SK-N-SH treated with all-trans-retinoic acid at 6 μM for 48 hours (cell line): ENCODE results near the gene TRAF6.

ENCODE experiments used
- BACH2 ChIP-seq: fragments of 250-450 bp; sonication (Bioruptor Pico); IDR thresholded peaks from 2 replicates; pipeline ENCODE4 v1.9.0; 2021; ENCODE audit warnings: mild to moderate bottlenecking, borderline replicate concordance
- CSDC2 ChIP-seq: fragments of 250-450 bp; sonication (Bioruptor Pico); IDR thresholded peaks from 2 replicates; pipeline ENCODE4 v1.5.0; 2020; ENCODE audit warnings: mild to moderate bottlenecking, moderate library complexity
- ESRRG ChIP-seq: fragments of 250-450 bp; sonication (Bioruptor Pico); IDR thresholded peaks from 2 replicates; pipeline ENCODE4 v1.6.1; 2021; ENCODE audit warnings: mild to moderate bottlenecking
- ISL1 ChIP-seq: fragments of 250-450 bp; sonication (Bioruptor Pico); IDR thresholded peaks from 2 replicates; pipeline ENCODE4 v2.1.2; 2022; ENCODE audit warnings: mild to moderate bottlenecking, moderate library complexity
- PPARA ChIP-seq: fragments of 250-450 bp; sonication (Bioruptor Pico); IDR thresholded peaks from 2 replicates; pipeline ENCODE4 v1.5.0; 2020; ENCODE audit warnings: mild to moderate bottlenecking, borderline replicate concordance
- SNAI2 ChIP-seq: fragments of 250-450 bp; sonication (Bioruptor Pico); IDR thresholded peaks from 2 replicates; pipeline ENCODE4 v1.5.0; 2020; ENCODE audit warnings: mild to moderate bottlenecking, moderate library complexity
- TCF4 ChIP-seq: fragments of 250-450 bp; sonication (Bioruptor Pico); IDR thresholded peaks from 2 replicates; pipeline ENCODE4 v1.8.0; 2021; ENCODE audit warnings: mild to moderate bottlenecking, moderate library complexity, borderline replicate concordance
- TOX ChIP-seq: fragments of 250-450 bp; sonication (Bioruptor Pico); IDR thresholded peaks from 2 replicates; pipeline ENCODE4 v1.8.0; 2021; ENCODE audit warnings: mild to moderate bottlenecking, moderate library complexity, borderline replicate concordance
- ZC3H10 ChIP-seq: fragments of 250-450 bp; sonication (Bioruptor Pico); IDR thresholded peaks from 2 replicates; pipeline ENCODE4 v1.5.1; 2021; ENCODE audit warnings: mild to moderate bottlenecking, moderate library complexity
- ZFP30 ChIP-seq: fragments of 450-650 bp; formaldehyde crosslinking; IDR thresholded peaks from 2 replicates; pipeline ENCODE4 v1.5.0; 2022; ENCODE audit warnings: mild to moderate bottlenecking, moderate library complexity
- ZNF70 ChIP-seq: fragments of 450-650 bp; formaldehyde crosslinking; IDR thresholded peaks from 2 replicates; pipeline ENCODE4 v1.5.0; 2020; ENCODE audit warnings: mild to moderate bottlenecking, moderate library complexity
- TF ChIP-seq, protein P1 (sequence below): fragments of 250-450 bp; sonication (Bioruptor Pico); IDR thresholded peaks from 2 replicates; pipeline ENCODE4 v1.5.1; 2020; ENCODE audit warnings: low read depth, mild to moderate bottlenecking, moderate library complexity
- TF ChIP-seq, protein P2 (sequence below): fragments of 250-450 bp; sonication (Bioruptor Pico); IDR thresholded peaks from 2 replicates; pipeline ENCODE4 v1.8.0; 2021; ENCODE audit warnings: low read depth, mild to moderate bottlenecking, moderate library complexity, borderline replicate concordance
- TF ChIP-seq, protein P3 (sequence below): fragments of 250-450 bp; sonication (Bioruptor Pico); IDR thresholded peaks from 2 replicates; pipeline ENCODE4 v1.8.0; 2020; ENCODE audit warnings: mild to moderate bottlenecking, moderate library complexity, borderline replicate concordance

DNA sequence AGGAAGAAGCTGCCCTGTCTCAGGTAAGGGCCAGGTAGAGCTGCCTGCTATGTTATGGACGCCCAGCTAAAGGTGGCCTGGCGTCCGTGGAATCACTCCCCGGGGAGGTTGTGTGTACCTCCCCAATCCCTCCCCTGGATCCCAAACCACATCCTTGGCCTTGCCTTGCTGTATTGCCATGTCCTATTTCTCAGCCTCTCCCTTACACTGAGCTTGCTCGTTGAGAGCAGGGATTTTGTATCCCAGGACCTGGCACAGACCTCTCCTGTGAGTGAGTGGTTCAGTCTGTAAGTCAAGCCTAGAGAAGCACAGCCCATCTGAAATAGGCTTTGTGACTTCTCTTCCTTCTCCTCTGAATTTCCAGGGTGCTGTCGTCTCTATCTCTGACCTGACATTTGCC is 53.9 kb downstream of the TRAF6 start:
- TF ChIP-seq, protein P1, sequence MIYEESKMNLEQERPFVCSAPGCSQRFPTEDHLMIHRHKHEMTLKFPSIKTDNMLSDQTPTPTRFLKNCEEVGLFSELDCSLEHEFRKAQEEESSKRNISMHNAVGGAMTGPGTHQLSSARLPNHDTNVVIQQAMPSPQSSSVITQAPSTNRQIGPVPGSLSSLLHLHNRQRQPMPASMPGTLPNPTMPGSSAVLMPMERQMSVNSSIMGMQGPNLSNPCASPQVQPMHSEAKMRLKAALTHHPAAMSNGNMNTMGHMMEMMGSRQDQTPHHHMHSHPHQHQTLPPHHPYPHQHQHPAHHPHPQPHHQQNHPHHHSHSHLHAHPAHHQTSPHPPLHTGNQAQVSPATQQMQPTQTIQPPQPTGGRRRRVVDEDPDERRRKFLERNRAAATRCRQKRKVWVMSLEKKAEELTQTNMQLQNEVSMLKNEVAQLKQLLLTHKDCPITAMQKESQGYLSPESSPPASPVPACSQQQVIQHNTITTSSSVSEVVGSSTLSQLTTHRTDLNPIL, result no peak
- TF ChIP-seq, protein P2, sequence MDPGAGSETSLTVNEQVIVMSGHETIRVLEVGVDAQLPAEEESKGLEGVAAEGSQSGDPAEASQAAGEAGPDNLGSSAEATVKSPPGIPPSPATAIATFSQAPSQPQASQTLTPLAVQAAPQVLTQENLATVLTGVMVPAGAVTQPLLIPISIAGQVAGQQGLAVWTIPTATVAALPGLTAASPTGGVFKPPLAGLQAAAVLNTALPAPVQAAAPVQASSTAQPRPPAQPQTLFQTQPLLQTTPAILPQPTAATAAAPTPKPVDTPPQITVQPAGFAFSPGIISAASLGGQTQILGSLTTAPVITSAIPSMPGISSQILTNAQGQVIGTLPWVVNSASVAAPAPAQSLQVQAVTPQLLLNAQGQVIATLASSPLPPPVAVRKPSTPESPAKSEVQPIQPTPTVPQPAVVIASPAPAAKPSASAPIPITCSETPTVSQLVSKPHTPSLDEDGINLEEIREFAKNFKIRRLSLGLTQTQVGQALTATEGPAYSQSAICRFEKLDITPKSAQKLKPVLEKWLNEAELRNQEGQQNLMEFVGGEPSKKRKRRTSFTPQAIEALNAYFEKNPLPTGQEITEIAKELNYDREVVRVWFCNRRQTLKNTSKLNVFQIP (CRISPR knock-in tag), result no peak
- TF ChIP-seq ZFP30 (CRISPR knock-in tag), result no peak
- no peak for TF ChIP-seq ISL1 (CRISPR knock-in tag)
- TF ChIP-seq ESRRG (CRISPR knock-in tag), result no peak
- TF ChIP-seq BACH2 (CRISPR knock-in tag), result no peak
- TF ChIP-seq ZC3H10 (CRISPR knock-in tag), result no peak
- TF ChIP-seq, protein P3, sequence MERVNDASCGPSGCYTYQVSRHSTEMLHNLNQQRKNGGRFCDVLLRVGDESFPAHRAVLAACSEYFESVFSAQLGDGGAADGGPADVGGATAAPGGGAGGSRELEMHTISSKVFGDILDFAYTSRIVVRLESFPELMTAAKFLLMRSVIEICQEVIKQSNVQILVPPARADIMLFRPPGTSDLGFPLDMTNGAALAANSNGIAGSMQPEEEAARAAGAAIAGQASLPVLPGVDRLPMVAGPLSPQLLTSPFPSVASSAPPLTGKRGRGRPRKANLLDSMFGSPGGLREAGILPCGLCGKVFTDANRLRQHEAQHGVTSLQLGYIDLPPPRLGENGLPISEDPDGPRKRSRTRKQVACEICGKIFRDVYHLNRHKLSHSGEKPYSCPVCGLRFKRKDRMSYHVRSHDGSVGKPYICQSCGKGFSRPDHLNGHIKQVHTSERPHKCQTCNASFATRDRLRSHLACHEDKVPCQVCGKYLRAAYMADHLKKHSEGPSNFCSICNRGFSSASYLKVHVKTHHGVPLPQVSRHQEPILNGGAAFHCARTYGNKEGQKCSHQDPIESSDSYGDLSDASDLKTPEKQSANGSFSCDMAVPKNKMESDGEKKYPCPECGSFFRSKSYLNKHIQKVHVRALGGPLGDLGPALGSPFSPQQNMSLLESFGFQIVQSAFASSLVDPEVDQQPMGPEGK (CRISPR knock-in tag), result no peak
- TF ChIP-seq SNAI2 (CRISPR knock-in tag), result no peak
- no peak for TF ChIP-seq PPARA (CRISPR knock-in tag)
- TF ChIP-seq ZNF70, result no peak
- no peak for TF ChIP-seq TOX (CRISPR knock-in tag)
- TF ChIP-seq TCF4 (CRISPR knock-in tag), result no peak
- no peak for TF ChIP-seq CSDC2 (CRISPR knock-in tag)
